OCI-LY1 (cell line): ENCODE results near the gene METTL27.

Source experiments
- H2AFZ ChIP-seq: fragments of 200-600 bp; sonication (generic), shearing (Covaris generic); 2 replicates; pipeline ENCODE4 v1.6.0; 2014; ENCODE audit warnings: antibody characterized with exemption, mild to moderate bottlenecking, low read length
- H3F3A ChIP-seq: fragments of 200-600 bp; sonication (generic), shearing (Covaris generic); 2 replicates; pipeline ENCODE4 v1.6.0; 2014; ENCODE audit warnings: mild to moderate bottlenecking, antibody characterized with exemption, low read length, moderate library complexity; ENCODE audit not compliant: insufficient read depth
- H3K27ac ChIP-seq: fragments of 200-600 bp; sonication (generic); 2 replicates; pipeline ENCODE4 v1.5.1; 2014; ENCODE audit warnings: low read length, mixed run types, mild to moderate bottlenecking, low read depth; ENCODE audit not compliant: poor library complexity, severe bottlenecking
- H3K27me3 ChIP-seq: fragments of 200-600 bp; sonication (generic); 2 replicates; pipeline ENCODE4 v1.6.0; 2014; ENCODE audit warnings: antibody characterized with exemption, mild to moderate bottlenecking, low read length, moderate library complexity; ENCODE audit not compliant: insufficient read depth
- H3K36me3 ChIP-seq: fragments of 200-600 bp; sonication (generic); 2 replicates; pipeline ENCODE4 v1.6.1; 2014; ENCODE audit warnings: mild to moderate bottlenecking, antibody characterized with exemption, low read length, moderate library complexity, mixed read lengths; ENCODE audit not compliant: insufficient read depth
- H3K4me1 ChIP-seq: fragments of 200-600 bp; sonication (generic); 2 replicates; pipeline ENCODE4 v1.5.1; 2014; ENCODE audit warnings: mild to moderate bottlenecking, low read length, moderate library complexity; ENCODE audit not compliant: insufficient read depth, severe bottlenecking
- H3K4me2 ChIP-seq: fragments of 200-600 bp; sonication (generic), shearing (Covaris generic); 2 replicates; pipeline ENCODE4 v1.6.1; 2014; ENCODE audit warnings: low read length
- H3K4me3 ChIP-seq: fragments of 200-600 bp; sonication (generic); 2 replicates; pipeline ENCODE4 v1.5.1; 2014; ENCODE audit warnings: low read length, low read depth, mild to moderate bottlenecking, mixed read lengths; ENCODE audit not compliant: poor library complexity, severe bottlenecking
- H3K79me2 ChIP-seq: fragments of 200-600 bp; shearing (Covaris generic); 2 replicates; pipeline ENCODE4 v1.6.1; 2016; ENCODE audit warnings: mixed run types, low read length, mixed read lengths; ENCODE audit not compliant: insufficient read depth
- H3K9ac ChIP-seq: fragments of 200-600 bp; sonication (generic), shearing (Covaris generic); 2 replicates; pipeline ENCODE4 v1.6.1; 2014; ENCODE audit warnings: mild to moderate bottlenecking, low read length, mixed read lengths
- H3K9me2 ChIP-seq: fragments of 200-600 bp; sonication (generic), shearing (Covaris generic); 2 replicates; pipeline ENCODE4 v1.6.1; 2014; ENCODE audit warnings: low read depth, mild to moderate bottlenecking, low read length, mixed read lengths
- H3K9me3 ChIP-seq: fragments of 200-600 bp; shearing (Covaris generic); 2 replicates; pipeline ENCODE4 v1.6.1; 2014; ENCODE audit warnings: low read length, mixed read lengths
- H4K20me1 ChIP-seq: fragments of 200-600 bp; sonication (generic), shearing (Covaris generic); 2 replicates; pipeline ENCODE4 v1.6.0; 2016; ENCODE audit warnings: mild to moderate bottlenecking, low read length; ENCODE audit not compliant: insufficient read depth
- EZH2 ChIP-seq: fragments of 200-600 bp; sonication (generic), shearing (Covaris generic); IDR thresholded peaks from 2 replicates; pipeline ENCODE4 v1.8.0; 2017; ENCODE audit warnings: borderline replicate concordance, mixed run types, mild to moderate bottlenecking, antibody characterized with exemption, low read length, moderate library complexity, mixed read lengths
- TF ChIP-seq, protein P1 (sequence below): fragments of 200-600 bp; sonication (generic), shearing (Covaris generic); IDR thresholded peaks from 2 replicates; pipeline ENCODE4 v1.5.1; 2017; ENCODE audit warnings: mild to moderate bottlenecking, antibody characterized with exemption, low read length, moderate library complexity, mixed read lengths

Gene METTL27

DNA sequence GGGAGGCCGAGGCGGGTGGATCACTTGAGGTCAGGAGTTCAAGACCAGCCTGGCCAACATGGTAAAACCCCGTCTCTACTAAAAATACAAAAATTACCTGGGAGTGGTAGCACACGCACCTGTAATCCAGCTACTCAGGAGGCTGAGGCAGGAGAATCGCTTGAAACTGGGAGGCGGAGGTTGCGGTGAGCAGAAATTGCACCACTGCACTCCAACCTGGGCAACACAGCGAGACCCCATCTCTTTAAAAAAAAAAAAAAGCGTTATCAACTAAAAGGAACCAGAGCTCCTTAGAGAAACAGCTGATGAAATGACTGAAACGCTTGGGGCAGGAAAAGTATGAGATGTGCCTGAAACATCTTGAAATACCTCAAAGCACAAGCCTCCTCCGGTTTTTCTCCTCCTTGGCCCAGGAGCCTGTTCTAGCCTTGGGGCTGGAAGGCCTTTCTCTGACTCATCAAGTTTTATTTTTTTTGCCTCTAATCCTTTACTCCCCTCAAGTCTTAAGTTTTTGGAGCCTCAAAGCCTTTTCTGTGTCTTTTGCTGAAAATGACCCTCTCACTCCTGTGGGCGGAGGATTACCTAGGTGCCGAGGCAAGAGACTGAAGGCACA, 2.6 kb upstream of the METTL27 start:
- H3K27me3 ChIP-seq: peaks cover 12% of the 10 kb centered on the region; the same call in 1 of the 2 replicates
- H3K27ac ChIP-seq: no peak overlapping the region
- no peak overlapping the region for H2AFZ ChIP-seq
- peaks cover 2% of the 10 kb centered on the region; the same call in 1 of the 2 replicates for H3K9me3 ChIP-seq
- H3K4me1 ChIP-seq: peaks cover 7% of the 10 kb centered on the region
- H3K36me3 ChIP-seq: no peaks in the 10 kb centered on the region
- no peaks in the 10 kb centered on the region for H3F3A ChIP-seq
- no peaks in the 10 kb centered on the region for H3K9me2 ChIP-seq
- no peaks in the 10 kb centered on the region for H4K20me1 ChIP-seq
- H3K79me2 ChIP-seq: no peaks in the 10 kb centered on the region
- no peak overlapping the region for H3K4me2 ChIP-seq
- H3K4me3 ChIP-seq: no peak overlapping the region
- TF ChIP-seq, protein P1, sequence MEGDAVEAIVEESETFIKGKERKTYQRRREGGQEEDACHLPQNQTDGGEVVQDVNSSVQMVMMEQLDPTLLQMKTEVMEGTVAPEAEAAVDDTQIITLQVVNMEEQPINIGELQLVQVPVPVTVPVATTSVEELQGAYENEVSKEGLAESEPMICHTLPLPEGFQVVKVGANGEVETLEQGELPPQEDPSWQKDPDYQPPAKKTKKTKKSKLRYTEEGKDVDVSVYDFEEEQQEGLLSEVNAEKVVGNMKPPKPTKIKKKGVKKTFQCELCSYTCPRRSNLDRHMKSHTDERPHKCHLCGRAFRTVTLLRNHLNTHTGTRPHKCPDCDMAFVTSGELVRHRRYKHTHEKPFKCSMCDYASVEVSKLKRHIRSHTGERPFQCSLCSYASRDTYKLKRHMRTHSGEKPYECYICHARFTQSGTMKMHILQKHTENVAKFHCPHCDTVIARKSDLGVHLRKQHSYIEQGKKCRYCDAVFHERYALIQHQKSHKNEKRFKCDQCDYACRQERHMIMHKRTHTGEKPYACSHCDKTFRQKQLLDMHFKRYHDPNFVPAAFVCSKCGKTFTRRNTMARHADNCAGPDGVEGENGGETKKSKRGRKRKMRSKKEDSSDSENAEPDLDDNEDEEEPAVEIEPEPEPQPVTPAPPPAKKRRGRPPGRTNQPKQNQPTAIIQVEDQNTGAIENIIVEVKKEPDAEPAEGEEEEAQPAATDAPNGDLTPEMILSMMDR: no peak
- no peak for TF ChIP-seq EZH2
- H3K9ac ChIP-seq: no peak overlapping the region

DNA sequence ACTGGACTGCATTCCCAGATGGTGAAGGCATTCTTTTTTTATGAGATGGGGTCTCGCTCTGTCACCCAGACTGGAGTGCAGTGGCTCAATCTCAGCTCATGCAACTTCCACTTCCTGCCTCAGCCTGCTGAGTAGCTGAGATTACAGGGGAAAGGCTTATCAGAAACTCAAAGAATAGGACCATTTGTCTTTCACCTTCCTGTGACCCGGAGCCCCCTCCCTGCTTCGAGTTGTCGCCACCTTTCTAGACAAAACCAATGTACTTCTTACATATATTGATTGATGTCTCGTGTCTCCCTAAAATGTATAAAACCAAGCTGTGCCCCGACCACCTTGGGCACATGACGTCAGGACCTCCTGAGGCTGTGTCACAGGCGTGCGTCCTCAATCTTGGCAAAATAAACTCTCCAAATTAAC, 1.8 kb upstream of the METTL27 start:
- H3K36me3 ChIP-seq: no peaks in the 10 kb centered on the region
- H3F3A ChIP-seq: no peaks in the 10 kb centered on the region
- TF ChIP-seq EZH2: no peak
- TF ChIP-seq, protein P1: no peak
- H3K4me3 ChIP-seq: no peak overlapping the region
- peaks cover 12% of the 10 kb centered on the region; the same call in 1 of the 2 replicates for H3K27me3 ChIP-seq
- no peaks in the 10 kb centered on the region for H3K9me2 ChIP-seq
- H3K9ac ChIP-seq: no peak overlapping the region
- H2AFZ ChIP-seq: no peak overlapping the region
- H3K9me3 ChIP-seq: peaks cover 2% of the 10 kb centered on the region; the same call in 1 of the 2 replicates
- H3K27ac ChIP-seq: no peak overlapping the region
- no peak overlapping the region for H3K4me2 ChIP-seq
- peaks cover 2% of the 10 kb centered on the region for H3K4me1 ChIP-seq
- H3K79me2 ChIP-seq: no peaks in the 10 kb centered on the region
- H4K20me1 ChIP-seq: no peaks in the 10 kb centered on the region

DNA sequence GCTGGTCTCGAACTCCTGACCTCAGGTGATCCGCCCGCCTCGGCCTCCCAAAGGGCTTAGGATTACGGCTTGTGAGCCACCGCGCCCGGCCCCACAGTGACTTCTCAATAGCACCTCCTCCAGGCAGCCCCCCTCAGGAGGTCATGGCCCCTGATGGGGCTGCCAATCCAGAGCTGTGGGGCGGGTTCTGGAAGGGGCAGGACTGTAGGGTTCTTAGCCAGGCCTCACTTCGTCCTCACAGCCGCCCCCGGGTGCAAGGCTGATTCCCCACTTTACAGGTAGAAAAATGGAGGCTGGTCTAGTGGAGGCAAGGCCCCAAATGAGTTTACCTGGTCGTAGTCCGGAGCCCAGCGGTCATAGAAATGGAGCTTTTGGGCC, 638 bp downstream of the METTL27 start:
- Histone ChIP-seq H3K9me3 (no peaks in the 10 kb centered on the region), H3K36me3 (no peaks in the 10 kb centered on the region), H3K4me3 (no peak overlapping the region), H3K4me1 (no peaks in the 10 kb centered on the region), H3K9me2 (no peaks in the 10 kb centered on the region), H3K4me2 (no peak overlapping the region), H4K20me1 (no peaks in the 10 kb centered on the region), H3K79me2 (no peaks in the 10 kb centered on the region), H2AFZ (no peak overlapping the region), H3K27ac (no peak overlapping the region), H3K9ac (no peak overlapping the region), H3K27me3 (peaks cover 12% of the 10 kb centered on the region; the same call in 1 of the 2 replicates), H3F3A (no peaks in the 10 kb centered on the region)
- TF ChIP-seq, protein P1: no peak
- TF ChIP-seq EZH2: no peak
